ENCODE measurements around the gene KRT81. TPM values are rescaled to one million over a fixed set of nuclear protein-coding genes. Genes with fewer than 3 reads are reported as not detected.

Gene KRT81
- total RNA-seq, 3 donors from 2014 or later, result 3.6 to 29.9 TPM; not detected in 1

- intact Hi-C loops (cut with DNase I; ENCODE audit: low total_unique reads), result no loop called here
- no peaks in the 10 kb centered on the region for H3K27me3 ChIP-seq
- H3K4me3 ChIP-seq, result no peak overlapping the region
- H3K27ac ChIP-seq, result peak overlapping the region in 1 of 2 donors; percentile 8
- no peak for DNase-seq (ENCODE audit: low spot score in 2 of 2)
- no peaks in the 10 kb centered on the region for H3K36me3 ChIP-seq
- H3K9me3 ChIP-seq, result peaks cover 10 to 11% of the 10 kb centered on the region in 2 donors
- H3K4me1 ChIP-seq, result no peaks in the 10 kb centered on the region
- no peak for TF ChIP-seq POLR2A (IDR thresholded peaks at IDR 0.05)
- no peak for TF ChIP-seq CTCF (IDR thresholded peaks at IDR 0.05)
- no peak for TF ChIP-seq POLR2AphosphoS5 (IDR thresholded peaks at IDR 0.05)
Observed at GRCh38 chr12:52331039-52331438, 39.7 kb upstream of the KRT81 start.

GRCh38 chr12:52327830-52328500, 36.6 kb upstream of the KRT81 start:
- Histone ChIP-seq H3K4me1 (no peaks in the 10 kb centered on the region), H3K27me3 (no peaks in the 10 kb centered on the region), H3K4me3 (no peak overlapping the region), H3K36me3 (no peaks in the 10 kb centered on the region), H3K9me3 (no peaks in the 10 kb centered on the region), H3K27ac (peak overlapping the region; percentile 1 to 75)
- DNase-seq (ENCODE audit: low spot score in 2 of 2), result no peak
- TF ChIP-seq POLR2AphosphoS5 (IDR thresholded peaks at IDR 0.05), result no peak
- no peak for TF ChIP-seq CTCF (IDR thresholded peaks at IDR 0.05)
- TF ChIP-seq POLR2A (IDR thresholded peaks at IDR 0.05), result no peak
- intact Hi-C loops (cut with DNase I; ENCODE audit: low total_unique reads), result loop anchor here (5.0 kb wide), 1 partner anchor 171 kb away; no protein-coding TSS in a partner anchor

- Histone ChIP-seq H3K27ac (peak overlapping the region; percentile 1 to 75), H3K36me3 (no peaks in the 10 kb centered on the region), H3K9me3 (no peaks in the 10 kb centered on the region), H3K27me3 (no peaks in the 10 kb centered on the region), H3K4me1 (no peaks in the 10 kb centered on the region), H3K4me3 (no peak overlapping the region)
- intact Hi-C loops (cut with DNase I; ENCODE audit: low total_unique reads), result loop anchor here (5.0 kb wide), 1 partner anchor 170 kb away; no protein-coding TSS in a partner anchor
- TF ChIP-seq POLR2AphosphoS5 (IDR thresholded peaks at IDR 0.05), result peak in 2 of 3 donors; percentile 24 to 76
- peak in 2 of 3 donors; percentile 77 to 88 for TF ChIP-seq CTCF (IDR thresholded peaks at IDR 0.05)
- TF ChIP-seq POLR2A (IDR thresholded peaks at IDR 0.05), result no peak
- DNase-seq (ENCODE audit: low spot score in 2 of 2), result peak; percentile 85 to 89
Observed at GRCh38 chr12:52327052-52327829, 35.9 kb upstream of the KRT81 start.

- intact Hi-C loops (cut with DNase I; ENCODE audit: low total_unique reads), result no loop called here
- Histone ChIP-seq H3K27me3 (peaks cover 0 to 8% of the 10 kb centered on the region in 2 donors), H3K4me3 (no peak overlapping the region), H3K36me3 (no peaks in the 10 kb centered on the region), H3K4me1 (no peaks in the 10 kb centered on the region), H3K9me3 (no peaks in the 10 kb centered on the region), H3K27ac (no peak overlapping the region)
- TF ChIP-seq POLR2AphosphoS5 (IDR thresholded peaks at IDR 0.05) (no peak), POLR2A (IDR thresholded peaks at IDR 0.05) (no peak), CTCF (IDR thresholded peaks at IDR 0.05) (no peak)
- DNase-seq (ENCODE audit: low spot score in 2 of 2), result no peak
Observed at GRCh38 chr12:52324153-52324444, 32.8 kb upstream of the KRT81 start.

Measured in breast epithelium (tissue), 4 donors.